ENCODE results near the gene XPC.
A peak's percentile ranks its signal among the peaks of the same experiment; 100 is the strongest.

Gene XPC

GRCh38 chr3:14141602-14142341 is 36.6 kb downstream of the XPC start:
- H3K4me1 ChIP-seq (ENCODE audit: insufficient read depth, poor library complexity, severe bottlenecking): peaks cover 37% of the 10 kb centered on the region
- H3K36me3 ChIP-seq (ENCODE audit: low read depth): peaks cover 48% of the 10 kb centered on the region
- DNase-seq (ENCODE audit: low spot score): peak; percentile 54
- no peak for ATAC-seq (ENCODE audit: low read depth)
- no peak for TF ChIP-seq CTCF (IDR thresholded peaks at IDR 0.05; ENCODE audit: poor library complexity, severe bottlenecking)
- H3K9me3 ChIP-seq (ENCODE audit: severe bottlenecking): no peaks in the 10 kb centered on the region
- no peak overlapping the region for H3K4me3 ChIP-seq (ENCODE audit: severe bottlenecking)
- H3K27ac ChIP-seq (ENCODE audit: poor library complexity, severe bottlenecking): peak overlapping the region; percentile 94
- H3K27me3 ChIP-seq (ENCODE audit: insufficient read depth, poor library complexity, severe bottlenecking): no peaks in the 10 kb centered on the region

DNA sequence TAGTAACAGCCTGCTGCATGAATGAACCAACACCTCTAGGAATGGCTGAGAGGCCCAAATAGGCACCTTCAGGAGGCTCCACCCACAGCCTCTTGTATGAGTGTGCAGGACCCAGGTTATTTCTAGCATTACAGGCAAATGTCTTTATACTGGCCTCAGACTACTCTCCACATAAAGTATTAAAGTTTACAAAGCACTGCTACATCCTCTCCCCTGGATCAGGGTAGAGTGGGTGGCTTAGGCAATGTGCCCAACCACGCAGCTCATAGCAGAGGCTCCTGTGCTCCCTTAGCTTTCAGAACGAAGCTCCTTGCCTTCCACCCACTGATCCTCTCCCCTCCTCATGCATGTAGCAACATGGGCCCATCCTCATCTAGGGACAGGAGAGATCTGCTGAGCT is 37.3 kb downstream of the XPC start:
- Histone ChIP-seq H3K36me3 (ENCODE audit: low read depth) (peaks cover 51% of the 10 kb centered on the region), H3K4me1 (ENCODE audit: insufficient read depth, poor library complexity, severe bottlenecking) (peaks cover 44% of the 10 kb centered on the region), H3K4me3 (ENCODE audit: severe bottlenecking) (no peak overlapping the region), H3K27me3 (ENCODE audit: insufficient read depth, poor library complexity, severe bottlenecking) (no peaks in the 10 kb centered on the region), H3K9me3 (ENCODE audit: severe bottlenecking) (no peaks in the 10 kb centered on the region), H3K27ac (ENCODE audit: poor library complexity, severe bottlenecking) (no peak overlapping the region)
- DNase-seq (ENCODE audit: low spot score): no peak
- no peak for ATAC-seq (ENCODE audit: low read depth)
- TF ChIP-seq CTCF (IDR thresholded peaks at IDR 0.05; ENCODE audit: poor library complexity, severe bottlenecking): no peak

DNA sequence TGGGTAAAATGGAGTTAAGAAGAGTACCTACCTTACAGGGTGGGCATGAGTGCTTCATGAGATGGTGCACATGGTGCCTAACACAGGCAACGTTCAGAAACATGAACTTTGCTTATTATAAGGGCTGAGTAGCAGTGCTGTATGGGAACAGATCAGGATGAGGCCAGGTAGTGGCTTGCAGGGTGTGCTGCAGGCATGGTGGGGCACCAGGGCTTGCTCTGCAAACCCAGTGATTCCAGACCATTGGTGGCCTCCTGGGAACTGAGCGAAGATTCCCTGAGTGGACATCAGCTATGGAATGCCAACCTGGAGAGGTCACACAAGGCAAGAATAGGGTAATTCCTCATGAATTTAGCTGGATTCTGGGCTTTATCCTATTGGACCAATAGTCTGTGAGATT is 37.7 kb downstream of the XPC start:
- peaks cover 51% of the 10 kb centered on the region for H3K36me3 ChIP-seq (ENCODE audit: low read depth)
- H3K4me1 ChIP-seq (ENCODE audit: insufficient read depth, poor library complexity, severe bottlenecking): peaks cover 45% of the 10 kb centered on the region
- H3K9me3 ChIP-seq (ENCODE audit: severe bottlenecking): no peaks in the 10 kb centered on the region
- no peak overlapping the region for H3K27ac ChIP-seq (ENCODE audit: poor library complexity, severe bottlenecking)
- H3K27me3 ChIP-seq (ENCODE audit: insufficient read depth, poor library complexity, severe bottlenecking): no peaks in the 10 kb centered on the region
- no peak overlapping the region for H3K4me3 ChIP-seq (ENCODE audit: severe bottlenecking)
- DNase-seq (ENCODE audit: low spot score) (no peak), ATAC-seq (ENCODE audit: low read depth) (no peak)
- TF ChIP-seq CTCF (IDR thresholded peaks at IDR 0.05; ENCODE audit: poor library complexity, severe bottlenecking): no peak

DNA sequence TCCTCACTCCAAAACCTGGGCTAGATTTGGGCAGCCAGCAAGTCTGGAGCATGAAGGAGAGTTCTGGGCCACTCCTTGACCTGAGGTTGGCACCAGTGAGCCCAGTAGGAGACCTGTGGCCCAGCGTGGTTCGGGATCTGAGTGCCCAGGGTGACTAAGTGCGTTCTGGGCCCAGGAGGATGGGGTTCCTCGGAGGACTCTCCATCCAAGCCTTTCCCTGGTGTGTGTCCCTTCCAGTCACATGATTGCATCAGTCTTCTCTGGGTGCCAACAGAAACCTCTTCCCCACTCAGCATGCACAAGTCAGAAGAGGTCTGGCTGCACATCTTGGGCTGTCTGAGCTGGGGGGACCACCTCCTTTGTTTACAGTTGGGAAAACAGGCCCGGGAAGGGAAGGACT is 38.6 kb downstream of the XPC start:
- peaks cover 53% of the 10 kb centered on the region for H3K36me3 ChIP-seq (ENCODE audit: low read depth)
- no peak overlapping the region for H3K27ac ChIP-seq (ENCODE audit: poor library complexity, severe bottlenecking)
- peaks cover 39% of the 10 kb centered on the region for H3K4me1 ChIP-seq (ENCODE audit: insufficient read depth, poor library complexity, severe bottlenecking)
- peak; percentile 40 for DNase-seq (ENCODE audit: low spot score)
- no peak overlapping the region for H3K4me3 ChIP-seq (ENCODE audit: severe bottlenecking)
- TF ChIP-seq CTCF (IDR thresholded peaks at IDR 0.05; ENCODE audit: poor library complexity, severe bottlenecking): no peak
- no peaks in the 10 kb centered on the region for H3K9me3 ChIP-seq (ENCODE audit: severe bottlenecking)
- ATAC-seq (ENCODE audit: low read depth): no peak
- H3K27me3 ChIP-seq (ENCODE audit: insufficient read depth, poor library complexity, severe bottlenecking): no peaks in the 10 kb centered on the region
